Panc1 (cell line): ENCODE data around the gene CUEDC2. TPM values are rescaled to one million over a fixed set of nuclear protein-coding genes. Genes with fewer than 3 reads are reported as not detected.

ENCODE experiments used
- ATAC-seq: fragments of 200-7000 bp; cut with Tn5 transposase; 2 replicates; pipeline ENCODE4 v1.9.1; 2020; ENCODE audit warnings: mild to moderate bottlenecking, moderate library complexity
- BruUV-seq: library from RNA; stranded (reverse); fragments of 400-500 nt; replicated peaks from 2 replicates; lab custom pipeline; 2021; lab: Mats Ljungman, UMichigan
- CTCF ChIA-PET: fragments of 300-600 bp; sonication (Branson Sonifier 250); formaldehyde crosslinking; loops from one replicate; lab custom pipeline; 2022; ENCODE audit warnings: antibody characterized with exemption; lab: Charles Lee
- POLR2A ChIA-PET: fragments of 300-600 bp; sonication (Branson Sonifier 250); formaldehyde crosslinking; loops from one replicate; lab custom pipeline; 2022; ENCODE audit warnings: antibody characterized with exemption; lab: Charles Lee
- DNase-seq: peaks from one replicate; pipeline ENCODE4 v3.0.0-alpha.2; 2010; ENCODE audit warnings: low read depth, low spot score
- H3K27ac ChIP-seq: 2 replicates; pipeline ENCODE4 v1.5.1; 2011; ENCODE audit warnings: mild to moderate bottlenecking, low read length, inconsistent platforms
- H3K27me3 ChIP-seq: fragments of 200-500 bp; sonication (Bioruptor generic); 2 replicates; pipeline ENCODE4 v1.6.0; 2014; ENCODE audit warnings: low read length, inconsistent platforms; ENCODE audit not compliant: control insufficient read depth, insufficient read depth
- H3K36me3 ChIP-seq: fragments of 200-500 bp; sonication (Bioruptor generic); 2 replicates; pipeline ENCODE4 v1.5.1; 2014; ENCODE audit warnings: inconsistent platforms, mild to moderate bottlenecking, low read length, moderate library complexity; ENCODE audit not compliant: control insufficient read depth, insufficient read depth
- H3K4me1 ChIP-seq: 2 replicates; pipeline ENCODE4 v1.5.1; 2011; ENCODE audit warnings: inconsistent platforms, mild to moderate bottlenecking, low read length, moderate library complexity; ENCODE audit not compliant: control insufficient read depth, insufficient read depth
- H3K4me3 ChIP-seq, 2 experiments: 2 replicates each; pipeline ENCODE4 v1.5.1; 2011 to 2012; ENCODE audit warnings: low read depth in 2 of 2, low read length in 2 of 2, mild to moderate bottlenecking in 2 of 2, inconsistent platforms in 1 of 2, moderate library complexity in 1 of 2
- H3K9me3 ChIP-seq: fragments of 200-500 bp; sonication (Bioruptor generic); 2 replicates; pipeline ENCODE4 v1.5.1; 2014; ENCODE audit warnings: low read depth, mild to moderate bottlenecking, inconsistent platforms, low read length, moderate library complexity; ENCODE audit not compliant: control insufficient read depth, insufficient read depth
- CTCF ChIP-seq: fragments of 450-650 bp; IDR thresholded peaks from 2 replicates; pipeline ENCODE4 v1.5.1; 2017; ENCODE audit warnings: mild to moderate bottlenecking
- POLR2AphosphoS5 ChIP-seq: IDR thresholded peaks from 2 replicates; pipeline ENCODE4 v1.6.1; 2012; ENCODE audit warnings: mild to moderate bottlenecking, low read depth, low read length, moderate library complexity
- REST ChIP-seq, 2 experiments: IDR thresholded peaks; 2 replicates each; pipeline ENCODE4 v1.6.1; 2011 to 2012; ENCODE audit warnings: low read depth in 2 of 2, control low read depth in 1 of 2, low read length in 1 of 2, mild to moderate bottlenecking in 1 of 2, moderate library complexity in 1 of 2; ENCODE audit not compliant: insufficient read depth in 1 of 2
- SIN3A ChIP-seq: IDR thresholded peaks from 2 replicates; pipeline ENCODE4 v1.6.1; 2012; ENCODE audit warnings: low read depth, mild to moderate bottlenecking, low read length, moderate library complexity, borderline replicate concordance; ENCODE audit not compliant: insufficient read depth
- TCF7L2 ChIP-seq: IDR thresholded peaks from 2 replicates; pipeline ENCODE4 v1.6.1; 2011; ENCODE audit warnings: mild to moderate bottlenecking, low read depth, low read length, inconsistent platforms
- in situ Hi-C: cut with HindIII; loops from 2 replicates; pipeline ENCODE4 v1.10.0; 2016; ENCODE audit warnings: low sequenced_read_pairs, low pct_unique_long_range_greater_than_20kb
- intact Hi-C: fragments of 100-400 bp; cut with micrococcal nuclease; formaldehyde crosslinking; loops from one replicate; pipeline ENCODE4 v1.10.0; 2022; ENCODE audit not compliant: unreplicated experiment
- total RNA-seq: library from RNA; stranded (reverse); gene quantifications from one replicate; pipeline ENCODE4 v1.2.1, GENCODE V29; 2021; ENCODE audit not compliant: unreplicated experiment

Gene CUEDC2
- total RNA-seq, 1 experiment from 2014 or later = 79.3 TPM

GRCh38 chr10:102465466-102465865, 33.1 kb upstream of the CUEDC2 start:
- in situ Hi-C loops = no loop called here
- intact Hi-C loops = no loop called here

GRCh38 chr10:102463983-102464382, 31.6 kb upstream of the CUEDC2 start:
- Histone ChIP-seq H3K9me3 (no peaks in the 10 kb centered on the region), H3K27me3 (no peaks in the 10 kb centered on the region), H3K36me3 (peaks cover 3% of the 10 kb centered on the region; the same call in 1 of the 2 replicates), H3K4me3 (no peak overlapping the region), H3K27ac (no peak overlapping the region), H3K4me1 (peaks cover 23% of the 10 kb centered on the region)
- in situ Hi-C loops = no loop called here
- ChIA-PET POLR2A (no interaction called here), CTCF (no interaction called here)
- DNase-seq = no peak
- ATAC-seq = no peak
- intact Hi-C loops = no loop called here
- TF ChIP-seq SIN3A (no peak), REST (IDR thresholded peaks at IDR 0.05; ENCODE audit: insufficient read depth in 1 of 2, low read depth in 2 of 2, low read length in 1 of 2) (no peak), TCF7L2 (no peak), CTCF (no peak), POLR2AphosphoS5 (no peak)
- BruUV-seq = no TSS peak

More at GRCh38 chr10:102465466-102465865, 33.1 kb upstream of the CUEDC2 start:
- H3K36me3 ChIP-seq = peaks cover 3% of the 10 kb centered on the region; the same call in 1 of the 2 replicates
- H3K9me3 ChIP-seq = no peaks in the 10 kb centered on the region
- H3K27me3 ChIP-seq = no peaks in the 10 kb centered on the region
- peaks cover 23% of the 10 kb centered on the region for H3K4me1 ChIP-seq
- no TSS peak for BruUV-seq
- ChIA-PET CTCF (interaction anchor here (0.6 to 0.8 kb wide), 2 partner anchors 45 to 67 kb away, joined by 4 to 5 read pairs; no protein-coding TSS in a partner anchor), POLR2A (no interaction called here)
- no peak for TF ChIP-seq POLR2AphosphoS5
- no peak for TF ChIP-seq REST (IDR thresholded peaks at IDR 0.05; ENCODE audit: insufficient read depth in 1 of 2, low read depth in 2 of 2, low read length in 1 of 2)
- no peak for TF ChIP-seq CTCF
- TF ChIP-seq SIN3A = no peak
- TF ChIP-seq TCF7L2 = no peak
- DNase-seq = no peak
- ATAC-seq = no peak
- H3K27ac ChIP-seq = no peak overlapping the region
- H3K4me3 ChIP-seq = no peak overlapping the region
